Gastroesophageal sphincter (tissue), 4 donors: ENCODE measurements around the gene PCDHB14. TPM values are rescaled to one million over a fixed set of nuclear protein-coding genes. Genes with fewer than 3 reads are reported as not detected.
"Not testable (repeated sequence)": the region's sequence is repeated elsewhere in the genome, so short reads cannot be mapped to it uniquely, and the experiment has no call there.

ENCODE experiments used
- ATAC-seq: fragments of 150-250 bp; one replicate; pipeline ENCODE4 v1.9.1; 2016; ENCODE audit warnings: mild to moderate bottlenecking, moderate library complexity
- H3K27ac ChIP-seq, 4 donors: fragments of 200-600 bp; sonication (generic) in 3 of 4; 1 replicate in 3 of 4; 2 replicates in 1 of 4; pipeline ENCODE4 v1.5.1; 2016 to 2019
- H3K27me3 ChIP-seq: fragments of 200-600 bp; sonication (generic); one replicate; pipeline ENCODE4 v1.5.1; 2019
- H3K36me3 ChIP-seq, 2 donors: fragments of 200-600 bp; sonication (generic); one replicate each; pipeline ENCODE4 v1.5.1; 2019; ENCODE audit warnings: control low read depth in 1 of 2
- H3K4me1 ChIP-seq, 3 donors: fragments of 200-600 bp; sonication (generic); 1 replicate in 2 of 3; 2 replicates in 1 of 3; pipeline ENCODE4 v1.5.1; 2016 to 2019; ENCODE audit warnings: control low read depth in 2 of 3
- H3K4me3 ChIP-seq, 2 donors: fragments of 200-600 bp; sonication (generic); one replicate each; pipeline ENCODE4 v1.5.1; 2019; ENCODE audit warnings: mild to moderate bottlenecking in 1 of 2, moderate library complexity in 1 of 2
- H3K9me3 ChIP-seq, 3 donors: fragments of 200-600 bp; sonication (generic); one replicate each; pipeline ENCODE4 v1.5.1; 2017 to 2019; ENCODE audit warnings: control low read depth in 2 of 3
- EP300 ChIP-seq: sonication (generic); formaldehyde crosslinking; IDR thresholded peaks from one replicate; pipeline ENCODE4 v1.6.1; 2017; ENCODE audit warnings: antibody characterized with exemption, mild to moderate bottlenecking
- POLR2A ChIP-seq, 2 donors: fragments of 450-650 bp; IDR thresholded peaks; one replicate each; pipeline ENCODE4 v1.6.1; 2017; ENCODE audit warnings: antibody characterized with exemption in 2 of 2, mild to moderate bottlenecking in 2 of 2, moderate library complexity in 1 of 2
- POLR2AphosphoS5 ChIP-seq: sonication (generic); formaldehyde crosslinking; IDR thresholded peaks from one replicate; pipeline ENCODE4 v1.6.1; 2017; ENCODE audit warnings: antibody characterized with exemption
- WGBS, 2 donors: methylation state at CpG; one replicate each; pipeline ENCODE4 v1.1.5; 2018; ENCODE audit warnings: low coverage in 1 of 2; 5-methylcytosine and 5-hydroxymethylcytosine counted together
- total RNA-seq, 4 donors: library from RNA; depleted of rRNA; stranded (reverse); fragments of >200 nt; gene quantifications; one replicate each; pipeline ENCODE4 v1.1.0, GENCODE V29; 2016
- TF ChIP-seq, protein P1 (sequence below), 4 experiments: fragments of 200-600 bp in 2 of 4; fragments of 450-650 bp in 2 of 4; sonication (generic) in 1 of 4; IDR thresholded peaks; one replicate each; pipeline ENCODE4 v1.5.1; 2017 to 2019; ENCODE audit warnings: antibody characterized with exemption in 4 of 4, mild to moderate bottlenecking in 2 of 4, moderate library complexity in 2 of 4

PCDHB14 gene
- total RNA-seq, 4 donors from 2014 or later, result 5.4 to 12.8 (median 7.8) TPM

DNA sequence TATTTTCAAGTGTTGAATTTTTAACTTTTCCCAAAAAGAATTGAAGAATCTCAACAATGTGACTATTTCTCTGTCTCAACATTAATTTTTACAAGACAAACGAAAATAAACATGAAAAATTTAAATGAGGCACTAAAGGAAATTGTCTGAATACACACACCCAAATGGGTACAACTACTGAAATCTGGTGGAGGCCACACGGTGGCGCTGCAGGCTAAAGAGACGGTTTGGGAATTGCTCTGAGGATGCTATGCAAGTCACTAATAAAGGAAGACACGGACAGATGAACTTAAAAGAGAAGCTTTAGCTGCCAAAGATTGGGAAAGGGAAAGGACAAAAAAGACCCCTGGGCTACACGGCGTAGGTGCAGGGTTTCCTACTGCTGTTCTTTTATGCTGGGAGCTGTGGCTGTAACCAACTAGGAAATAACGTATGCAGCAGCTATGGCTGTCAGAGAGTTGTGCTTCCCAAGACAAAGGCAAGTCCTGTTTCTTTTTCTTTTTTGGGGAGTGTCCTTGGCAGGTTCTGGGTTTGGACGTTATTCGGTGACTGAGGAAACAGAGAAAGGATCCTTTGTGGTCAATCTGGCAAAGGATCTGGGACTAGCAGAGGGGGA lies 30.9 kb upstream of the PCDHB14 start, which contains the start of gene PCDHB10:
TSS of gene PCDHB10 (plus strand) at position 244 of the 616 bp plus-strand sequence. CDS start at position 444, 200 bp downstream.
- Histone ChIP-seq H3K4me3 (peak within 1 kb of the TSS in 1 of 2 donors; percentile 28), H3K27me3 (peaks cover 41% of the 10 kb centered on the region)
- ATAC-seq, result no peak

DNA sequence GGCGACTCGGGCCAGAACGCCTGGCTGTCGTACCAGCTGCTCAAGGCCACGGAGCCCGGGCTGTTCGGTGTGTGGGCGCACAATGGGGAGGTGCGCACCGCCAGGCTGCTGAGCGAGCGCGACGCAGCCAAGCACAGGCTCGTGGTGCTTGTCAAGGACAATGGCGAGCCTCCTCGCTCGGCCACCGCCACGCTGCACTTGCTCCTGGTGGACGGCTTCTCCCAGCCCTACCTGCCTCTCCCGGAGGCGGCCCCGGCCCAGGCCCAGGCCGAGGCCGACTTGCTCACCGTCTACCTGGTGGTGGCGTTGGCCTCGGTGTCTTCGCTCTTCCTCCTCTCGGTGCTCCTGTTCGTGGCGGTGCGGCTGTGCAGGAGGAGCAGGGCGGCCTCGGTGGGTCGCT lies 28.8 kb upstream of the PCDHB14 start:
- H3K27me3 ChIP-seq, result peaks cover 22% of the 10 kb centered on the region
- not testable (repeated sequence) for H3K27ac ChIP-seq, H3K36me3 ChIP-seq, ATAC-seq, H3K4me3 ChIP-seq, H3K4me1 ChIP-seq
- no CpG with 5 or more reads among the region's 37 CpGs for WGBS, 2 donors
- H3K9me3 ChIP-seq, result peaks cover 0 to 96% (median 3%) of the 10 kb centered on the region in 3 donors

More for the DNA sequence above, 30.9 kb upstream of the PCDHB14 start, which contains the start of gene PCDHB10:
- TF ChIP-seq POLR2A (IDR thresholded peaks at IDR 0.05) (no peak), EP300 (no peak), POLR2AphosphoS5 (no peak)
- TF ChIP-seq, protein P1, sequence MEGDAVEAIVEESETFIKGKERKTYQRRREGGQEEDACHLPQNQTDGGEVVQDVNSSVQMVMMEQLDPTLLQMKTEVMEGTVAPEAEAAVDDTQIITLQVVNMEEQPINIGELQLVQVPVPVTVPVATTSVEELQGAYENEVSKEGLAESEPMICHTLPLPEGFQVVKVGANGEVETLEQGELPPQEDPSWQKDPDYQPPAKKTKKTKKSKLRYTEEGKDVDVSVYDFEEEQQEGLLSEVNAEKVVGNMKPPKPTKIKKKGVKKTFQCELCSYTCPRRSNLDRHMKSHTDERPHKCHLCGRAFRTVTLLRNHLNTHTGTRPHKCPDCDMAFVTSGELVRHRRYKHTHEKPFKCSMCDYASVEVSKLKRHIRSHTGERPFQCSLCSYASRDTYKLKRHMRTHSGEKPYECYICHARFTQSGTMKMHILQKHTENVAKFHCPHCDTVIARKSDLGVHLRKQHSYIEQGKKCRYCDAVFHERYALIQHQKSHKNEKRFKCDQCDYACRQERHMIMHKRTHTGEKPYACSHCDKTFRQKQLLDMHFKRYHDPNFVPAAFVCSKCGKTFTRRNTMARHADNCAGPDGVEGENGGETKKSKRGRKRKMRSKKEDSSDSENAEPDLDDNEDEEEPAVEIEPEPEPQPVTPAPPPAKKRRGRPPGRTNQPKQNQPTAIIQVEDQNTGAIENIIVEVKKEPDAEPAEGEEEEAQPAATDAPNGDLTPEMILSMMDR (IDR thresholded peaks at IDR 0.05), result peak in 2 of 4 experiments; percentile 25 to 46
- no peak within 1 kb of the TSS for H3K27ac ChIP-seq
- H3K9me3 ChIP-seq, result peaks cover 0 to 96% (median 3%) of the 10 kb centered on the region in 3 donors
- H3K36me3 ChIP-seq, result peaks cover 0 to 4% of the 10 kb centered on the region in 2 donors
- H3K4me1 ChIP-seq, result no peaks in the 10 kb centered on the region
- 0 to 7% methylated on average over 7 to 8 of the region's 10 CpGs for WGBS, 2 donors

DNA sequence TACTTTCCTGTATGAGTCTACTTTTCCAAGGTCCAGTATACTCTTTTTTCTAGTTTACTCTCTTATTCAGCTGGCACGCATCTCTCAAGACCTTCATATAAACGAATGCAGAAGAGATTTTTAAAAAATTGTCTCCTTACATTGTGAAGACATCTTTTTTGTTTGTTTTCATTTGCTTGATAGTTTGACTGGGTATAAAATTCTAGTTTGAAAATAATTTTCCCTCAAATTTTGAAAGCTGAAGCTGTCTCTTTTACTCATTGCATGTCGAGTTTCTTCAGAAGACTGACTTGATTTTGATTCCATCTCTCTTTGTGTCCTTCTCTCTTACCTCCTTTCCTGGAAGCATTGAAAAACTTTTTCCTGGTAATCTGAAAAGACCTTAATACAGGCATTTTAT lies 26.8 kb upstream of the PCDHB14 start:
- peaks cover 0 to 96% (median 3%) of the 10 kb centered on the region in 3 donors for H3K9me3 ChIP-seq
- no peak overlapping the region for H3K27ac ChIP-seq
- no peak for ATAC-seq
- H3K4me1 ChIP-seq, result no peaks in the 10 kb centered on the region
- peaks cover 22% of the 10 kb centered on the region for H3K27me3 ChIP-seq
- TF ChIP-seq EP300 (no peak), POLR2AphosphoS5 (no peak), POLR2A (IDR thresholded peaks at IDR 0.05) (no peak)
- TF ChIP-seq, protein P1 (IDR thresholded peaks at IDR 0.05), result no peak
- H3K36me3 ChIP-seq, result no peaks in the 10 kb centered on the region
- WGBS, 2 donors, result 42 to 43% methylated on average over 3 of the region's 3 CpGs
- no peak overlapping the region for H3K4me3 ChIP-seq

DNA sequence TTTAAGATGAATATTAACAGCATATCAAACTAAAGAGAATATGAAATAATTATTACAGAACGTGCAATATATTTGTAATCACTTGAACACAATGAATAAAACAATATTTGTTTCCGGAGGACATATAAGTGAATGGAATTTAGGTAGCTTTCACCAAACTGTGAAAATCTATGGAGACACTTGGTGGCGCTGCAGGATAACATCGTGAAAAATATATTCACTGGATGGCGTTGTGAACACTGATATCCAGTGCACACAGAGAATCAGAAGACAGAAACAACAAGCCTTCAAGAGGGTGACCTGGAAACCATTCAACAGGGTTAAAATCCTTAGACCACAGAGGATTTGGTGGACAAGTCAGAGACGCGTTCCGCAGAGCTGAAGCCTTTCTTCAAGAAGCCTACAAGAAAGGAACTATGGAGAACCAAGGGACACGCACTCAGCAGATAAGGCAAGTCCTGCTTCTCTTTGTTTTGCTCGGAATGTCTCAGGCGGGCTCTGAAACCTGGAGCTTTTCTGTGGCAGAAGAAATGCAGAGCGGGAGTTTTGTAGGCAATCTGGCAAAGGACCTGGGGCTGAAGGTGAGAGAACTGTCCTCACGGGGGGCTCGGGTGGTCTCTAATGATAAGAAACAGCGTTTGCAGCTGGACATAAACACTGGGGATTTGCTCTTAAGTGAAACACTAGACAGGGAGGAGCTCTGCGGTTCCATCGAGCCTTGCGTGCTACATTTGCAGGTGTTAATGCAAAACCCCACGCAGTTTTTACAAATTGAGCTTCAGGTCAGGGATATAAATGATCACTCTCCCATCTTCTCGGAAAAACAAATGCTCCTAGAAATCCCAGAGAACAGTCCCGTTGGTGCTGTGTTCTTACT lies 23.5 kb upstream of the PCDHB14 start, which contains the start of gene PCDHB11:
TSS of gene PCDHB11 (plus strand) at position 269 of the 877 bp plus-strand sequence. CDS start at position 417, 148 bp downstream.
- no peak for ATAC-seq
- peaks cover 27% of the 10 kb centered on the region for H3K27me3 ChIP-seq
- H3K36me3 ChIP-seq, result no peaks in the 10 kb centered on the region
- H3K27ac ChIP-seq, result no peak within 1 kb of the TSS
- H3K4me1 ChIP-seq, result no peaks in the 10 kb centered on the region
- peaks cover 0 to 98% (median 0%) of the 10 kb centered on the region in 3 donors for H3K9me3 ChIP-seq
- TF ChIP-seq POLR2AphosphoS5, result no peak
- TF ChIP-seq, protein P1 (IDR thresholded peaks at IDR 0.05), result peak in 1 of 4 experiments; percentile 13
- peak within 1 kb of the TSS in 1 of 2 donors; percentile 29 for H3K4me3 ChIP-seq
- 28 to 53% methylated on average over 12 to 19 of the region's 21 CpGs for WGBS, 2 donors

DNA sequence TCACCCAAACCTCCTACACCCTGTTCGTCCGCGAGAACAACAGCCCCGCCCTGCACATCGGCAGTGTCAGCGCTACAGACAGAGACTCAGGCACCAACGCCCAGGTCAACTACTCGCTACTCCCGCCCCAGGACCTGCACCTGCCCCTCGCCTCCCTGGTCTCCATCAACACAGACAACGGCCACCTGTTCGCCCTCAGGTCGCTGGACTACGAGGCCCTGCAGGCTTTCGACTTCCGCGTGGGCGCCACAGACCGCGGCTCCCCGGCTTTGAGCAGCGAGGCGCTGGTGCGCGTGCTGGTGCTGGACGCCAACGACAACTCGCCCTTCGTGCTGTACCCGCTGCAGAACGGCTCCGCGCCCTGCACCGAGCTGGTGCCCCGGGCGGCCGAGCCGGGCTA lies 22.0 kb upstream of the PCDHB14 start:
- H3K27me3 ChIP-seq, result peaks cover 26% of the 10 kb centered on the region
- not testable (repeated sequence) for H3K4me1 ChIP-seq, H3K4me3 ChIP-seq, H3K27ac ChIP-seq, H3K36me3 ChIP-seq, ATAC-seq
- no CpG with 5 or more reads among the region's 38 CpGs for WGBS, 2 donors
- peaks cover 0 to 90% (median 0%) of the 10 kb centered on the region in 3 donors for H3K9me3 ChIP-seq

DNA sequence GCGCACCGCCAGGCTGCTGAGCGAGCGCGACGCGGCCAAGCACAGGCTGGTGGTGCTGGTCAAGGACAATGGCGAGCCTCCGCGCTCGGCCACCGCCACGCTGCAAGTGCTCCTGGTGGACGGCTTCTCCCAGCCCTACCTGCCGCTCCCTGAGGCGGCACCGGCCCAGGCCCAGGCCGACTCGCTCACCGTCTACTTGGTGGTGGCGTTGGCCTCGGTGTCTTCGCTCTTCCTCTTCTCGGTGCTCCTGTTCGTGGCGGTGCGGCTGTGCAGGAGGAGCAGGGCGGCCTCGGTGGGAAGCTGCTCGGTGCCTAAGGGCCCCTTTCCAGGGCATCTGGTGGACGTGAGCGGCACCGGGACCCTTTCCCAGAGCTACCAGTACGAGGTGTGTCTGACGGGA lies 21.5 kb upstream of the PCDHB14 start:
- not testable (repeated sequence) for H3K4me1 ChIP-seq, ATAC-seq, H3K27ac ChIP-seq, H3K4me3 ChIP-seq, H3K36me3 ChIP-seq
- 43% methylated on average over 2 of the region's 35 CpGs; no CpG with 5 or more reads in 1 of the 2 donors for WGBS, 2 donors
- H3K27me3 ChIP-seq, result peaks cover 26% of the 10 kb centered on the region
- peaks cover 0 to 89% (median 0%) of the 10 kb centered on the region in 3 donors for H3K9me3 ChIP-seq
